Caco-2 (cell line): ENCODE data around the gene ACAD11. TPM values are rescaled to one million over a fixed set of nuclear protein-coding genes. Genes with fewer than 3 reads are reported as not detected.
A peak's percentile ranks its signal among the peaks of the same experiment; 100 is the strongest.

Experiments
- BruUV-seq: library from RNA; stranded (reverse); fragments of 400-500 nt; replicated peaks from 2 replicates; lab custom pipeline; 2021; lab: Mats Ljungman, UMichigan
- CTCF ChIA-PET: fragments of 300-600 bp; sonication (Branson Sonifier 250); formaldehyde crosslinking; loops from one replicate; lab custom pipeline; 2022; ENCODE audit warnings: antibody characterized with exemption; lab: Charles Lee
- POLR2A ChIA-PET: fragments of 300-600 bp; sonication (Branson Sonifier 250); formaldehyde crosslinking; loops from one replicate; lab custom pipeline; 2022; ENCODE audit warnings: antibody characterized with exemption; lab: Charles Lee
- DNase-seq, 2 experiments: peaks; one replicate each; pipeline versions ENCODE4 v3.0.0 to v3.0.0-alpha.2; 2020 to 2022
- H3K27me3 ChIP-seq: replicated peaks from 2 replicates; pipeline ENCODE4 v1.6.0; 2011; ENCODE audit warnings: low read length; ENCODE audit not compliant: control insufficient read depth, insufficient read depth
- H3K36me3 ChIP-seq: 2 replicates; pipeline ENCODE4 v1.5.1; 2011; ENCODE audit warnings: low read length; ENCODE audit not compliant: control insufficient read depth, insufficient read depth
- H3K4me1 ChIP-seq: fragments of 250-450 bp; sonication (Bioruptor Pico); 2 replicates; pipeline ENCODE4 v1.5.1; 2020; ENCODE audit warnings: mild to moderate bottlenecking
- H3K4me3 ChIP-seq: 2 replicates; pipeline ENCODE4 v1.5.1; 2011; ENCODE audit warnings: low read depth, mild to moderate bottlenecking, control low read depth, low read length
- H3K9me3 ChIP-seq: fragments of 250-450 bp; sonication (Bioruptor Pico); 2 replicates; pipeline ENCODE4 v1.5.1; 2020; ENCODE audit warnings: mild to moderate bottlenecking, moderate library complexity
- H3K27ac Mint-ChIP-seq: one replicate; pipeline ENCODE4 v1.8.0; 2022; ENCODE audit warnings: mixed read lengths; ENCODE audit not compliant: unreplicated experiment
- H3K27me3 Mint-ChIP-seq: one replicate; pipeline ENCODE4 v1.8.0; 2022; ENCODE audit warnings: mixed read lengths; ENCODE audit not compliant: insufficient read depth, unreplicated experiment
- H3K36me3 Mint-ChIP-seq: one replicate; pipeline ENCODE4 v1.8.0; 2022; ENCODE audit warnings: mild to moderate bottlenecking, mixed read lengths; ENCODE audit not compliant: insufficient read depth, unreplicated experiment
- H3K4me1 Mint-ChIP-seq: one replicate; pipeline ENCODE4 v1.8.0; 2022; ENCODE audit warnings: low read depth, mixed read lengths; ENCODE audit not compliant: unreplicated experiment
- H3K4me3 Mint-ChIP-seq: one replicate; pipeline ENCODE4 v1.8.0; 2022; ENCODE audit warnings: mild to moderate bottlenecking, moderate library complexity, mixed read lengths; ENCODE audit not compliant: unreplicated experiment
- H3K9me3 Mint-ChIP-seq: one replicate; pipeline ENCODE4 v1.8.0; 2022; ENCODE audit warnings: mixed read lengths; ENCODE audit not compliant: unreplicated experiment
- intact Hi-C: fragments of 100-400 bp; cut with micrococcal nuclease; formaldehyde crosslinking; loops from one replicate; pipeline ENCODE4 v1.10.0; 2022; ENCODE audit not compliant: unreplicated experiment
- total RNA-seq: library from RNA; stranded (reverse); gene quantifications from 2 replicates; pipeline ENCODE4 v1.2.3, GENCODE V29; 2022
- TF ChIP-seq, protein P1 (sequence below), 2 experiments: fragments of 200-600 bp in 1 of 2; IDR thresholded peaks; 1 replicate in 1 of 2; 2 replicates in 1 of 2; pipeline versions ENCODE4 v1.5.1 to v1.8.0; 2011 to 2022; ENCODE audit warnings: antibody characterized with exemption in 1 of 2, control low read depth in 1 of 2, inconsistent platforms in 1 of 2, low read depth in 1 of 2, low read length in 1 of 2, mild to moderate bottlenecking in 1 of 2, moderate library complexity in 1 of 2; ENCODE audit not compliant: insufficient read depth in 1 of 2, severe bottlenecking in 1 of 2, unreplicated experiment in 1 of 2

ACAD11 gene
- total RNA-seq, 1 experiment from 2014 or later, result 33.0 TPM

- no peaks in the 10 kb centered on the region for H3K4me1 Mint-ChIP-seq
- no peak for DNase-seq
- peaks cover 27% of the 10 kb centered on the region for H3K36me3 Mint-ChIP-seq
- no TSS peak for BruUV-seq
- TF ChIP-seq, protein P1, sequence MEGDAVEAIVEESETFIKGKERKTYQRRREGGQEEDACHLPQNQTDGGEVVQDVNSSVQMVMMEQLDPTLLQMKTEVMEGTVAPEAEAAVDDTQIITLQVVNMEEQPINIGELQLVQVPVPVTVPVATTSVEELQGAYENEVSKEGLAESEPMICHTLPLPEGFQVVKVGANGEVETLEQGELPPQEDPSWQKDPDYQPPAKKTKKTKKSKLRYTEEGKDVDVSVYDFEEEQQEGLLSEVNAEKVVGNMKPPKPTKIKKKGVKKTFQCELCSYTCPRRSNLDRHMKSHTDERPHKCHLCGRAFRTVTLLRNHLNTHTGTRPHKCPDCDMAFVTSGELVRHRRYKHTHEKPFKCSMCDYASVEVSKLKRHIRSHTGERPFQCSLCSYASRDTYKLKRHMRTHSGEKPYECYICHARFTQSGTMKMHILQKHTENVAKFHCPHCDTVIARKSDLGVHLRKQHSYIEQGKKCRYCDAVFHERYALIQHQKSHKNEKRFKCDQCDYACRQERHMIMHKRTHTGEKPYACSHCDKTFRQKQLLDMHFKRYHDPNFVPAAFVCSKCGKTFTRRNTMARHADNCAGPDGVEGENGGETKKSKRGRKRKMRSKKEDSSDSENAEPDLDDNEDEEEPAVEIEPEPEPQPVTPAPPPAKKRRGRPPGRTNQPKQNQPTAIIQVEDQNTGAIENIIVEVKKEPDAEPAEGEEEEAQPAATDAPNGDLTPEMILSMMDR (IDR thresholded peaks at IDR 0.05; ENCODE audit: insufficient read depth in 1 of 2, low read depth in 1 of 2, low read length in 1 of 2, severe bottlenecking in 1 of 2, unreplicated experiment in 1 of 2), result no peak
- H3K27me3 Mint-ChIP-seq, result no peaks in the 10 kb centered on the region
- intact Hi-C loops, result no loop called here
- POLR2A ChIA-PET, result no interaction called here
- H3K4me3 ChIP-seq, result no peak overlapping the region
- H3K36me3 ChIP-seq, result no peaks in the 10 kb centered on the region; the same call in 1 of the 2 replicates
- no peak overlapping the region for H3K4me3 Mint-ChIP-seq
- no peak overlapping the region for H3K27ac Mint-ChIP-seq
- no peaks in the 10 kb centered on the region for H3K9me3 ChIP-seq
- H3K9me3 Mint-ChIP-seq, result no peaks in the 10 kb centered on the region
- CTCF ChIA-PET, result no interaction called here
- H3K4me1 ChIP-seq, result no peaks in the 10 kb centered on the region
- no peaks in the 10 kb centered on the region for H3K27me3 ChIP-seq
These were observed 22.6 kb upstream of the ACAD11 start for GRCh38 chr3:132682201-132682600.

DNA sequence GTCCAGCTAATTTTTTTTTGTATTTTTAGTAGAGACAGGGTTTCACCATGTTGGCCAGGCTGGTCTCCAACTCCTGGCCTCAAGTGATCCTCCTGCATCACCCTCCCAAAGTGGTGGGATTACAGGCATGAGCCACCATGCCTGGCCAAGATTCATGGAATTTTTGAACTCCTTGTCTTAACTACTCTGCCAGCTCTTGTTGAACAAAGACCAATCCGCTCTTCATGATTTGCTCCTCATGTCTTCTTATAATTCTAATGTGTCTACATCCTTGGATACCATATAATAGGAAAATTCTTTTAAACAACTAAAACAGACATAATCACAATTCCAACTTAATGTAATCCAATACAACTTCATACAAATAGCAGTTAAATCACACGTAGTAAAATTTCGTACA, 21.8 kb upstream of the ACAD11 start:
- Histone ChIP-seq H3K9me3 (no peaks in the 10 kb centered on the region), H3K36me3 (no peaks in the 10 kb centered on the region; the same call in 1 of the 2 replicates), H3K4me1 (no peaks in the 10 kb centered on the region), H3K4me3 (no peak overlapping the region), H3K27me3 (no peaks in the 10 kb centered on the region)
- intact Hi-C loops, result no loop called here
- Mint-ChIP-seq H3K4me1 (no peaks in the 10 kb centered on the region), H3K4me3 (no peak overlapping the region), H3K27me3 (no peaks in the 10 kb centered on the region), H3K9me3 (no peaks in the 10 kb centered on the region), H3K27ac (no peak overlapping the region), H3K36me3 (peaks cover 31% of the 10 kb centered on the region)
- ChIA-PET POLR2A (no interaction called here), CTCF (interaction anchor here (1.2 kb wide), 1 partner anchor 22 kb away, joined by 6 read pairs; the partner anchor contains the start of gene ACAD11)
- no peak for DNase-seq
- TF ChIP-seq, protein P1 (IDR thresholded peaks at IDR 0.05; ENCODE audit: insufficient read depth in 1 of 2, low read depth in 1 of 2, low read length in 1 of 2, severe bottlenecking in 1 of 2, unreplicated experiment in 1 of 2), result no peak
- TSS peak; percentile 29 for BruUV-seq

DNA sequence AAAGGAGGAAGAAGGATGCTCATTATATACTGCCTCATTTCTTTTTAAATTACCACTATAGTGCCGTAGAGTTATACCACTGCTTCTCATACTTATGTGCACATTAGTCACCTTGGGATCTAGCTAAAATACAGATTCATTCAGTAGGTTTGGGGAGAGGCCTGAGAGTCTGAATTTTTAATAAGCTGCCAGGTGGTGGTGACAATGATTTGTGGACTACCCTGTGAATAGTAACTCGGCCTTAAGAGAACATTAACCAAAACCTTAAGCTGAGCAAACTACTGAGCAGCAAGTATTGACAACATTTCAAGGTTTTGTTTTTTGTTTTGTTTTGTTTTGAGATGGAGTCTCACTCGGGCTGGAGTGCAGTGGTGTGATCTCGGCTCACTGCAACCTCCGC, 20.3 kb upstream of the ACAD11 start:
- Mint-ChIP-seq H3K4me1 (no peaks in the 10 kb centered on the region), H3K36me3 (peaks cover 38% of the 10 kb centered on the region), H3K4me3 (no peak overlapping the region), H3K9me3 (no peaks in the 10 kb centered on the region), H3K27ac (no peak overlapping the region), H3K27me3 (no peaks in the 10 kb centered on the region)
- H3K27me3 ChIP-seq, result no peaks in the 10 kb centered on the region
- DNase-seq, result no peak
- intact Hi-C loops, result no loop called here
- POLR2A ChIA-PET, result no interaction called here
- TF ChIP-seq, protein P1 (IDR thresholded peaks at IDR 0.05; ENCODE audit: insufficient read depth in 1 of 2, low read depth in 1 of 2, low read length in 1 of 2, severe bottlenecking in 1 of 2, unreplicated experiment in 1 of 2), result no peak
- H3K4me3 ChIP-seq, result no peak overlapping the region
- no peaks in the 10 kb centered on the region for H3K9me3 ChIP-seq
- no peaks in the 10 kb centered on the region for H3K4me1 ChIP-seq
- no TSS peak for BruUV-seq
- CTCF ChIA-PET, result interaction anchor here (0.5 kb wide), 1 partner anchor 32 kb away, joined by 3 read pairs; no protein-coding TSS in a partner anchor
- no peaks in the 10 kb centered on the region; the same call in 1 of the 2 replicates for H3K36me3 ChIP-seq
